ENCODE measurements around the gene HMGN3. TPM values are rescaled to one million over a fixed set of nuclear protein-coding genes. Genes with fewer than 3 reads are reported as not detected.

Gene HMGN3
- total and polyA plus RNA-seq, 2 of the 13 experiments (the other 11 are each of a cell fraction or from before 2014, with no cell fraction given), result 67.9 to 145 TPM

GRCh38 chr6:79234150-79235022 is at the start of gene HMGN3 (continued):
- TF ChIP-seq RERE (CRISPR knock-in tag; IDR thresholded peaks at IDR 0.05; ENCODE audit: low read depth), result no peak
- no peak for TF ChIP-seq HBP1 (CRISPR knock-in tag; IDR thresholded peaks at IDR 0.05; ENCODE audit: low read depth)
- TF ChIP-seq ZNF780A (CRISPR knock-in tag; IDR thresholded peaks at IDR 0.05), result no peak
- TF ChIP-seq ZNF275 (CRISPR knock-in tag; IDR thresholded peaks at IDR 0.05; ENCODE audit: borderline replicate concordance), result peak; percentile 74; the same call in 1 of the 2 replicates
- no peak for TF ChIP-seq HNF4A (CRISPR knock-in tag; IDR thresholded peaks at IDR 0.05)
- TF ChIP-seq ZNF333 (CRISPR knock-in tag; IDR thresholded peaks at IDR 0.05; ENCODE audit: borderline replicate concordance), result no peak
- TF ChIP-seq ZNF280D (CRISPR knock-in tag; IDR thresholded peaks at IDR 0.05), result no peak
- TF ChIP-seq ZNF841 (CRISPR knock-in tag; IDR thresholded peaks at IDR 0.05; ENCODE audit: borderline replicate concordance), result no peak
- TF ChIP-seq E2F5 (CRISPR knock-in tag; conservative IDR thresholded peaks at IDR 0.05), result peak; percentile 50; the same call in 1 of the 2 replicates

Measured in HepG2 (cell line).